ENCODE measurements around the gene ARID1B.

The ARID1B gene

GRCh38 chr6:156906451-156906850 lies 129.3 kb downstream of the ARID1B start:
- no peak for DNase-seq (ENCODE audit: low read depth)

- no peak for DNase-seq (ENCODE audit: low read depth)
Measured at GRCh38 chr6:156909212-156910010, 132.2 kb downstream of the ARID1B start.

GRCh38 chr6:156910011-156910334 lies 132.8 kb downstream of the ARID1B start:
- no peak for DNase-seq (ENCODE audit: low read depth)

DNA sequence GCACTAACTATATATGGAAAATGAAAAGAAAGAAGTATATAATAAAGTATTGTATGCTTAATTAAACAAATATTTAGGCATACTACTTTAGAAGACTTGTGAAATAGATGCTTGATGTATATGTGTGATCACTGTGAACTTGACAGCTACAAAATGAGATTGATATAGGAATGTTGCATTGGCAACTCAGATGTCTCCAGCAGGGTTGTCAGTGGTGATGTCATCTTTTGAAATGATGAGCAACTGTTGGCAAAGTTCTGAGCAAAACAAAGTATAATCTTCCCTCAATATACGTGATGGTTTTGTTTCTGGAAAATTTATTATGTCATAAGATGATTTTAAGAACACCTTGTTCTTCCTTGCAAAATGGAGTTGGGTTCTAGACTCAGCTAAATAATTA lies 133.8 kb downstream of the ARID1B start:
- DNase-seq (ENCODE audit: low read depth) = no peak

DNA sequence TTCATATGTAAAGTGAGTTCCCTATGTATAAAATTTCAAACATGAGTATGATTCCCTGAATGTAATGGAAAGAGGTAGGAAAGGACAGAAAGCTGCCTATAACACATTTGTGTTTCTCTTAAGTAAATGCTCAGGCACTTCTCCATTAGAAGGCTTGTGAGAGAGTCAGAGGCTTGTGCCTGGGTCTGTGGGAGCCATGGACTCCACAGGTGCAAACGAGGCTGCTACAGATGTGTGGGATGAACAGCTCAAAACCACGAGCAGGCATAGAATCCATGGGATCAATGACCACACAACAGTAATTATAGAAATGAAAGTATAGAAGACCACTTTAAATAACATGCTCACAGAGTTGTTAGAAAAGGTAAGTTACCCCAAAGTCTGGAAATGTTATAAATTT lies 134.4 kb downstream of the ARID1B start:
- DNase-seq (ENCODE audit: low read depth) = no peak

- no peak for DNase-seq (ENCODE audit: low read depth)
Measured at GRCh38 chr6:156912431-156912830, 135.3 kb downstream of the ARID1B start.

DNA sequence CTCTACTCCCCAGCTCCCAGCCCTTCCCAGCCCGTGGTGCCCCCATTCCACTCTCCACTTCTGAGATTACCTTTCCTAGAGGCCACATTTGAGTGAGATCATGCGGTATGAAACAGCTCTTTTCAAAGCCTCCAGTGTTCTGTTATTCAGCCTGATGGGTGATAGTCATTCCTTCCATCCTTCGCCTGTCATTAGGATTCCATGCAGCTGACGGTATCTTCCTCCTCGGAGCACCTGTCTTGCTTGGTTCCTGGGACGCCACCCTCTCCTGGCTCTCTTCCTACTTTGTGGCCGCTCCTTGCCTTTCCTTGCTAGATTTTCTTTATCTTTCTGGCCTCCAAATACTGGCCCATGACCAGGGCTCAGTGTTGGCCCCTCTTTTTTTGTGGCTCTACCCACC lies 137.0 kb downstream of the ARID1B start:
- DNase-seq (ENCODE audit: low read depth) = no peak

GRCh38 chr6:156916130-156916801 lies 139.1 kb downstream of the ARID1B start:
- no peak for DNase-seq (ENCODE audit: low read depth)

GRCh38 chr6:156917213-156917612 lies 140.0 kb downstream of the ARID1B start:
- no peak for DNase-seq (ENCODE audit: low read depth)

DNA sequence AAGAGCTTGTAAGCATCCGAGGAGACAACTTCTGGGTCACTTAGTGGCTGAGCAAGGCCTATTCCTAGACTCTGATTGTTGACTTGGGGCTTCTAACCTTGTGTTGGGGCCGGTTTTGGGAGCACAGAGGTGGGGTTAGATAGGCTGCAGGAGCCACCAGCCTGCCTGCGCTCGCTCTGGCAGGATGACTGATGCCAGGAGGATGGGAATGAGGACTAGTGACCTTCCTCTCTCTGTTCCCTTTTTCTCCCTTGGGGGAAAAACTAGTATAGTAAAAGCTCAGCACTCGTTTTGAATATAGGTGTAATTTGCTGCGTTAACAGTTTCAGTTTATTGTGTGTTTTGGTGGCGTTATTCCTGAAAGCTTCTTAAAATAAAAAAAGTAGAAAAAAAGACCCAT lies 141.5 kb downstream of the ARID1B start:
- DNase-seq (ENCODE audit: low read depth) = no peak

DNA sequence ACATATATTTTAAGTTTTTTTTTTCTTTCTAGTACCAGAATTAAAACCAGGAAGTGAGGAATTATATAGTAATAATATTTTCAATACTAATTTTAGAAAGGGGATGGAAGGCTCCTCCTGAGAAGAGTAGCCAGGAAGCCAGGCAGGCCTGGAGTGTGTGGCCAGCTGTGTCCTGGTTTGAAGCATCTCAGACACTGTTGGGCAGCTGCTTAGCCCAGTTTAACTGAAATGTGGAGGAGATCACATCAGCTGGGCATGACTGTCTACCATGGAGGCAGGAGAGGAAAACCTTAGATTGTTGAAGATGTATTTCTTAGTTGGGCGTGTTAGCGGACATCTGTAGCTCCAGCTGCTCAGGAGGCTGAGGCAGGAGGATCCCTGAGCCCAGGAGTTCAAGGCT lies 142.2 kb downstream of the ARID1B start:
- DNase-seq (ENCODE audit: low read depth) = no peak

GRCh38 chr6:156919814-156920369 lies 142.7 kb downstream of the ARID1B start:
- DNase-seq (ENCODE audit: low read depth) = no peak

DNA sequence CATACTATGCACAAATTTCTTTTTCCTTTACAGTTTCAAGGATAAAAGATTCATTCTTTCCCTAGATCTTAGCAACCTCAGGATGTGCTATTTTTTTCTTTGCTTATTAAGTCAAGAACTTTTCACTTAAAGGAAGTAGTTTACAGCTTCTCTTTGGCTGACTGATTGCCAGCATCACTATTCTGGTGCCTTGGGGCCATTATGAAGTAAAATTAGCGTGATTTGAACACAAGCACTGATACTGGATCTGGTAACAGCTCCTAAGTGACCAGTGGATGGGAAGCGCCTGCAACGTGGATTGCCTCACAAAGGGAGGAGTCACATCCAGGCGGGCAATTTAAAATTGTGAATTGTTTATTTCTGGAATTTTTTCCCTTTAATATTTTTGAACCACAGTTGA lies 147.1 kb downstream of the ARID1B start:
- no peak for DNase-seq (ENCODE audit: low read depth)

GRCh38 chr6:156925026-156925425 lies 147.8 kb downstream of the ARID1B start:
- no peak for DNase-seq (ENCODE audit: low read depth)

DNA sequence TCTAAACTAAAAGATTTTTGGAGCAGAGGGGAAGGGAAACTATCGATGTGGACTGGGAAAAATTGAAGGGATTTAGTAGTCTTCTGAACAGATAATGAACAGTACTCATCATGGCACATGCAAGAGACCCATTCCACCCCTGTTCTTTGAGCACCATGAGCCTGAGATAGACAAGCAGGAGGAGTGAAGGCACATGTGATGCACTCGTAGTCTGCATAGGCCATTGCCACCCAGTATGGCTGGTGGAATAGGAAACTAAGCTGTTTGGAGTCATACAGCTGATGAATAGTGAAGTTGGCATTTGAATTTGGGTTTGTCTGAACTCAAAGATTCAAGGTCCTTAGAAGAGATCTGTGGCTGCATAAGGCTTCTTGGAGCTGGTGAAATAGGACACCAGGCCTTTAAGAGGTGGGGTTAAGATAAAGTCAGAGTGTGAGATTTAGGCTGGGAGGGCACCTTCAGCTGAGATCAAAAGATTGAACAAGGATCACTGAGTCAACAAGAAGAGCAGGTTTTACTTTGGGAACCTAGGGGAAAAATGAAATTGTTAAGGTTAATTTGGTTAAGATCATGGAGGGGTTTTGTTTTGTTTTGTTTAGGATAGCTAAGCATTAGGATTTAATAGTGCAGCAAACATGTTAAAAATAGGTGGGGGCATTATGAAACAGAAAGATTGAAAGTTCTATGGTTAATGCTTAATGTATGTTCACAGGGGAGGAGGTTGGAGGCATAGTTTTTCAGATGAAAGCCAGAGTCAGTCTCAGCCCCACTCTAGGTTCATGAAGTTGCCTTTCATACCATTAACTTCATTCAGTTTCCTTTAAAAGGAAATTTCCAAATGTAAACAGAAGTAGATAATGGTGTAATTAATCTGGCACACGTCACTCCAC lies 148.8 kb downstream of the ARID1B start:
- no peak for DNase-seq (ENCODE audit: low read depth)

GRCh38 chr6:156928126-156928525 lies 150.9 kb downstream of the ARID1B start:
- DNase-seq (ENCODE audit: low read depth) = no peak

- DNase-seq (ENCODE audit: low read depth) = no peak
Measured at GRCh38 chr6:156928972-156929371, 151.8 kb downstream of the ARID1B start.

DNA sequence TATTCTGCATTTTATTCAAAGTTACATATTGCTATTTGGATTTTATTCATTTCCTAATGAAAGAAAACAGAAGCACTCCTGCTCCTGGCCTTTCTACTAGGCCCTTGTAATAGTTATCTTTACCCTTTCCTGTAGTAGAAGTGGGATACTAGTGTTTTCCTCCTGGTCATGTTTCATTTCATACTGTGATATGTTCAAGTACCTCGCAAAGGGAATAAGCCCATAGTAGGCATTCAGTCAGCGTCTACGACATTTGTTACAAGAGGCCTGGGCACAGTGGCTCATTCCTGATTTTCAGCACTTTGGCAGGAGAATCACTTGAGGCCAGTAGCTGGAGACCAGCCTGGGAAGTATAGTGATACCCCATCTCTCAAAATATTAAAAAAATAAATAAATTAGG lies 154.1 kb downstream of the ARID1B start:
- DNase-seq (ENCODE audit: low read depth) = no peak

GRCh38 chr6:156933201-156934068 lies 156.3 kb downstream of the ARID1B start:
- DNase-seq (ENCODE audit: low read depth) = no peak

DNA sequence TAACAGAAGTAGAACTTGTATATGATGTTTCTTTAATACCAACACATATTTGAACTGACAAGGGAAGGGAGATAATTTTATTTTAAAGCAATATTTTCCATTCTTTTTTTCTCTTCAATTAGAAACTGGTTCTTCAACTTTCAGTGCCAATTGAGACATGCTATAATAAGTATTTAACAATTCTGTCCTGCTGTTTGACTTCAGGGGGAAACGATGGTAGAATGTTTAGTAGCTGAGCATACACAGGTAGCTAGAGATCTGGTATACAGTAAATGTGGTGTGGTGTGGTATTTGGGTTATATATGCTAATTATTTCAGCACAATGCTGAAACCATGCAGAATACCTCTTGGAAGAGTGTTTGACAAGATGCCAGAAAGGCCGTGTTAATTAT lies 156.9 kb downstream of the ARID1B start:
- DNase-seq (ENCODE audit: low read depth) = no peak

DNA sequence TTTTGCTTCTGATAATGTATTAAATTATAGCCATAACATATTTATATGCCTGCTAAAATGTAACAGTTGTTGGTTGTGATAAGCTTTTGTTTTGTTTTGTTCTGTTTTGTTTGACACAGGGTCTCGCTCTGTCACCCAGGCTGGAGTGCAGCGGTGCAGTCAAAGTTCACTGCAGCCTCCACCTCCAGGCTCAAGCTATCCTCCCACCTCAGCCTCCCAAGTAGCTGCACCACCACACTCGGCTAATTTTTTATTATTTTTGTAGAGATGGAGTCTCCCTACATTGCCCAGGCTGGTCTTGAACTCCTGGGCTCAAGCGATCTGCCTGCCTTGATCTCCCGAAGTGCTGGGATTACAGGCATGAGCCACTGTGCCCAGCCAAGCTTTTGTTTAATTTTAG lies 157.8 kb downstream of the ARID1B start:
- no peak for DNase-seq (ENCODE audit: low read depth)

GRCh38 chr6:156938143-156938542 lies 161.0 kb downstream of the ARID1B start:
- DNase-seq (ENCODE audit: low read depth) = no peak

All from stimulated activated CD8-positive, alpha-beta memory T cell treated with anti-CD3 and anti-CD28 coated beads, Interleukin-4, amount 100 ng/mL, for 24 hours (primary cell).